H9 (cell line): ENCODE results near the gene MPPE1. TPM values are rescaled to one million over a fixed set of nuclear protein-coding genes. Genes with fewer than 3 reads are reported as not detected.

Experiments used
- DNase-seq: peaks from one replicate; pipeline ENCODE4 v3.0.0-alpha.2; 2017
- H2AFZ ChIP-seq: one replicate; pipeline ENCODE4 v1.6.1; 2013; ENCODE audit warnings: mild to moderate bottlenecking, low read length, control low read depth, moderate library complexity
- H2AK5ac ChIP-seq: 2 replicates; pipeline ENCODE4 v1.6.1; 2013; ENCODE audit warnings: low read length, control low read depth, mixed read lengths; ENCODE audit not compliant: insufficient read length
- H2BK120ac ChIP-seq: one replicate; pipeline ENCODE4 v1.6.1; 2013; ENCODE audit warnings: low read depth, mild to moderate bottlenecking, low read length, control low read depth, inconsistent platforms; ENCODE audit not compliant: poor library complexity, severe bottlenecking
- H2BK12ac ChIP-seq: 2 replicates; pipeline ENCODE4 v1.6.1; 2013; ENCODE audit warnings: low read length, control low read depth, mixed read lengths, low read depth; ENCODE audit not compliant: insufficient read length
- H2BK15ac ChIP-seq: 2 replicates; pipeline ENCODE4 v1.6.1; 2013; ENCODE audit warnings: low read depth, low read length, control low read depth
- H2BK20ac ChIP-seq: one replicate; pipeline ENCODE4 v1.6.1; 2013; ENCODE audit warnings: low read depth, mild to moderate bottlenecking, low read length, control low read depth, inconsistent platforms; ENCODE audit not compliant: poor library complexity, severe bottlenecking
- H2BK5ac ChIP-seq: 2 replicates; pipeline ENCODE4 v1.6.1; 2013; ENCODE audit warnings: low read length, control low read depth, mixed read lengths; ENCODE audit not compliant: insufficient read length
- H3K14ac ChIP-seq: 2 replicates; pipeline ENCODE4 v1.6.1; 2013; ENCODE audit warnings: low read length, control low read depth; ENCODE audit not compliant: insufficient read depth
- H3K18ac ChIP-seq: 2 replicates; pipeline ENCODE4 v1.6.1; 2013; ENCODE audit warnings: low read depth, mild to moderate bottlenecking, mixed read lengths, low read length, control low read depth; ENCODE audit not compliant: insufficient read length
- H3K23ac ChIP-seq: 2 replicates; pipeline ENCODE4 v1.6.1; 2013; ENCODE audit warnings: low read length, control low read depth, mixed read lengths, low read depth; ENCODE audit not compliant: insufficient read length
- H3K23me2 ChIP-seq: 2 replicates; pipeline ENCODE4 v1.6.1; 2013; ENCODE audit warnings: low read depth, mild to moderate bottlenecking, mixed read lengths, low read length, control low read depth; ENCODE audit not compliant: insufficient read length, poor library complexity, severe bottlenecking
- H3K27ac ChIP-seq: 2 replicates; pipeline ENCODE4 v1.5.1; 2013; ENCODE audit warnings: low read length, control low read depth, mixed read lengths, low read depth; ENCODE audit not compliant: insufficient read length
- H3K27me3 ChIP-seq: 2 replicates; pipeline ENCODE4 v1.6.1; 2013; ENCODE audit warnings: low read length, control low read depth, inconsistent platforms; ENCODE audit not compliant: insufficient read depth
- H3K4ac ChIP-seq: 2 replicates; pipeline ENCODE4 v1.6.1; 2013; ENCODE audit warnings: low read depth, mild to moderate bottlenecking, control low read depth, inconsistent platforms, low read length, moderate library complexity
- H3K4me1 ChIP-seq: 2 replicates; pipeline ENCODE4 v1.6.1; 2013; ENCODE audit warnings: low read length, control low read depth, inconsistent platforms; ENCODE audit not compliant: insufficient read depth
- H3K4me2 ChIP-seq: 2 replicates; pipeline ENCODE4 v1.6.1; 2013; ENCODE audit warnings: low read length, control low read depth, mixed read lengths; ENCODE audit not compliant: insufficient read length, insufficient read depth
- H3K56ac ChIP-seq: 2 replicates; pipeline ENCODE4 v1.6.1; 2013; ENCODE audit warnings: low read depth, mild to moderate bottlenecking, mixed read lengths, low read length, control low read depth; ENCODE audit not compliant: insufficient read length
- H3K79me1 ChIP-seq: 2 replicates; pipeline ENCODE4 v1.6.1; 2013; ENCODE audit warnings: low read depth, mild to moderate bottlenecking, moderate library complexity, low read length, control low read depth, inconsistent platforms; ENCODE audit not compliant: insufficient read depth, poor library complexity, severe bottlenecking
- H3K79me2 ChIP-seq: 2 replicates; pipeline ENCODE4 v1.6.1; 2013; ENCODE audit warnings: low read length, control low read depth, inconsistent platforms; ENCODE audit not compliant: insufficient read depth
- H3K9ac ChIP-seq: 2 replicates; pipeline ENCODE4 v1.6.1; 2013; ENCODE audit warnings: low read length, control low read depth, mixed read lengths; ENCODE audit not compliant: insufficient read length; ENCODE audit errors: extremely low read depth
- H3K9me3 ChIP-seq: one replicate; pipeline ENCODE4 v1.6.1; 2013; ENCODE audit warnings: low read depth, low read length, inconsistent platforms; ENCODE audit not compliant: control insufficient read depth
- H3T11ph ChIP-seq: one replicate; pipeline ENCODE4 v1.6.1; 2013; ENCODE audit warnings: mild to moderate bottlenecking, low read length, control low read depth, inconsistent platforms
- H4K20me1 ChIP-seq: one replicate; pipeline ENCODE4 v1.6.1; 2013; ENCODE audit not compliant: control insufficient read depth, insufficient read length, insufficient read depth
- H4K5ac ChIP-seq: 2 replicates; pipeline ENCODE4 v1.6.1; 2013; ENCODE audit warnings: low read depth, mild to moderate bottlenecking, mixed read lengths, low read length, control low read depth; ENCODE audit not compliant: insufficient read length
- H4K8ac ChIP-seq: replicated peaks from 2 replicates; pipeline ENCODE4 v1.6.1; 2013; ENCODE audit warnings: low read length, control low read depth, mixed read lengths, low read depth; ENCODE audit not compliant: insufficient read length
- H4K91ac ChIP-seq: 2 replicates; pipeline ENCODE4 v1.6.1; 2013; ENCODE audit warnings: low read depth, mild to moderate bottlenecking, moderate library complexity, mixed read lengths, low read length, control low read depth; ENCODE audit not compliant: insufficient read length
- H3K27ac Mint-ChIP-seq, 3 experiments: 2 replicates in 2 of 3; 3 replicates in 1 of 3; pipeline ENCODE4 v1.8.0; 2020 to 2021; ENCODE audit warnings: mixed read lengths in 3 of 3, mild to moderate bottlenecking in 1 of 3, moderate library complexity in 1 of 3
- H3K27me3 Mint-ChIP-seq: 2 replicates; pipeline ENCODE4 v1.8.0; 2021; ENCODE audit warnings: low read depth, mild to moderate bottlenecking, moderate library complexity, mixed read lengths
- H3K36me3 Mint-ChIP-seq, 3 experiments: 2 replicates in 2 of 3; 3 replicates in 1 of 3; pipeline ENCODE4 v1.8.0; 2020 to 2021; ENCODE audit warnings: low read depth in 3 of 3, mixed read lengths in 3 of 3; ENCODE audit not compliant: insufficient read depth in 1 of 3
- H3K4me1 Mint-ChIP-seq, 2 experiments: 2 replicates each; pipeline ENCODE4 v1.8.0; 2020; ENCODE audit warnings: mixed read lengths in 2 of 2
- H3K4me3 Mint-ChIP-seq, 2 experiments: 2 replicates in 1 of 2; 3 replicates in 1 of 2; pipeline ENCODE4 v1.8.0; 2020 to 2021; ENCODE audit warnings: mild to moderate bottlenecking in 2 of 2, mixed read lengths in 2 of 2, moderate library complexity in 1 of 2
- H3K9me3 Mint-ChIP-seq, 2 experiments: 2 replicates in 1 of 2; 3 replicates in 1 of 2; pipeline ENCODE4 v1.8.0; 2020; ENCODE audit warnings: mild to moderate bottlenecking in 2 of 2, mixed read lengths in 2 of 2, moderate library complexity in 1 of 2
- WGBS: extraction: QIAGEN DNeasy Blood & Tissue Kit; methylation state at CpG from one replicate; pipeline ENCODE4 v1.1.7; 2013; ENCODE audit warnings: missing lambda C conversion rate, low lambda C conversion rate, mixed read lengths; ENCODE audit not compliant: insufficient read length; ENCODE audit errors: extremely low coverage; 5-methylcytosine and 5-hydroxymethylcytosine counted together
- total RNA-seq: library from RNA; stranded (reverse); gene quantifications from 2 replicates; pipeline ENCODE4 v1.2.1, GENCODE V29; 2021
- TF ChIP-seq, protein P1 (sequence below): fragments of 200-600 bp; sonication (generic); conservative IDR thresholded peaks from 3 replicates; pipeline ENCODE4 v1.8.0; 2021; ENCODE audit warnings: antibody characterized with exemption, mild to moderate bottlenecking

MPPE1 gene
- total RNA-seq, 1 experiment from 2014 or later, result 13.2 TPM

DNA sequence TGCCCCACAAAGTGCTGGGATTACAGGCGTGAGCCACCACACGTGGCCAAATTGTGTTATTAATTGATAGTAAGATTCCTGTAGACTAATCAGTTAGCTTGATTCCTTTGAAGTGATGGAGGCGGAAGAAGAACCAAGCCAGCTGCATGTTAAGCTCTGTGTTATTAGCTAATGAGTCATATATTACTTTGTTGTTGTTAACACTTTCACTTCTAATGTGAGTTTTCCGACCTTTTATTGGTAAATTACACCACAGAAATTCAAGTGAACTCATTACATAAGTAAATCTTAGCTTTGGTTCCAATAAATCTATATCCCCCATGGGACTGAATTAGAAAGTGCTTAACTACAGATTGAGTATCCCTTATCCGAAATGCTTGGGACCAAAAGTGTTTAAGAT is 36.6 kb downstream of the MPPE1 start:
- DNase-seq, result no peak
- Histone ChIP-seq H3T11ph (no peak overlapping the region), H4K20me1 (no peaks in the 10 kb centered on the region), H2BK20ac (no peak overlapping the region), H3K23ac (no peak overlapping the region), H3K79me2 (no peaks in the 10 kb centered on the region), H2BK120ac (no peak overlapping the region), H3K14ac (no peak overlapping the region), H2AK5ac (no peak overlapping the region), H3K9me3 (no peaks in the 10 kb centered on the region), H3K4me1 (peaks cover 4% of the 10 kb centered on the region), H3K4ac (no peak overlapping the region), H2AFZ (no peak overlapping the region), H3K79me1 (no peaks in the 10 kb centered on the region), H3K56ac (no peak overlapping the region), H3K27me3 (no peaks in the 10 kb centered on the region), H4K8ac (no peak overlapping the region), H2BK12ac (no peak overlapping the region), H4K91ac (no peak overlapping the region), H2BK15ac (no peak overlapping the region), H4K5ac (no peak overlapping the region), H2BK5ac (no peak overlapping the region), H3K27ac (no peak overlapping the region), H3K23me2 (no peaks in the 10 kb centered on the region), H3K18ac (no peak overlapping the region), H3K9ac (no peak overlapping the region), H3K4me2 (no peak overlapping the region)
- Mint-ChIP-seq H3K27me3 (no peaks in the 10 kb centered on the region), H3K4me1 (peaks cover 7 to 8% of the 10 kb centered on the region in 2 experiments), H3K36me3 (peaks cover 24 to 53% (median 37%) of the 10 kb centered on the region in 3 experiments), H3K27ac (no peak overlapping the region; a peak in 1 of 7 replicates), H3K4me3 (no peak overlapping the region), H3K9me3 (peaks cover 3% of the 10 kb centered on the region in 2 experiments; a peak in 3 of 5 replicates)
- TF ChIP-seq, protein P1, sequence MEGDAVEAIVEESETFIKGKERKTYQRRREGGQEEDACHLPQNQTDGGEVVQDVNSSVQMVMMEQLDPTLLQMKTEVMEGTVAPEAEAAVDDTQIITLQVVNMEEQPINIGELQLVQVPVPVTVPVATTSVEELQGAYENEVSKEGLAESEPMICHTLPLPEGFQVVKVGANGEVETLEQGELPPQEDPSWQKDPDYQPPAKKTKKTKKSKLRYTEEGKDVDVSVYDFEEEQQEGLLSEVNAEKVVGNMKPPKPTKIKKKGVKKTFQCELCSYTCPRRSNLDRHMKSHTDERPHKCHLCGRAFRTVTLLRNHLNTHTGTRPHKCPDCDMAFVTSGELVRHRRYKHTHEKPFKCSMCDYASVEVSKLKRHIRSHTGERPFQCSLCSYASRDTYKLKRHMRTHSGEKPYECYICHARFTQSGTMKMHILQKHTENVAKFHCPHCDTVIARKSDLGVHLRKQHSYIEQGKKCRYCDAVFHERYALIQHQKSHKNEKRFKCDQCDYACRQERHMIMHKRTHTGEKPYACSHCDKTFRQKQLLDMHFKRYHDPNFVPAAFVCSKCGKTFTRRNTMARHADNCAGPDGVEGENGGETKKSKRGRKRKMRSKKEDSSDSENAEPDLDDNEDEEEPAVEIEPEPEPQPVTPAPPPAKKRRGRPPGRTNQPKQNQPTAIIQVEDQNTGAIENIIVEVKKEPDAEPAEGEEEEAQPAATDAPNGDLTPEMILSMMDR, result no peak
- no CpG with 5 or more reads among the region's 5 CpGs for WGBS
